Measurements from ENCODE around the gene TGM4. TPM values are rescaled to one million over a fixed set of nuclear protein-coding genes. Genes with fewer than 3 reads are reported as not detected.
A peak's percentile ranks its signal among the peaks of the same experiment; 100 is the strongest.

TGM4 gene
- total and polyA plus RNA-seq, 9 of the 15 experiments (the other 6 are each of a cell fraction or from before 2014, with no cell fraction given): not detected

DNA sequence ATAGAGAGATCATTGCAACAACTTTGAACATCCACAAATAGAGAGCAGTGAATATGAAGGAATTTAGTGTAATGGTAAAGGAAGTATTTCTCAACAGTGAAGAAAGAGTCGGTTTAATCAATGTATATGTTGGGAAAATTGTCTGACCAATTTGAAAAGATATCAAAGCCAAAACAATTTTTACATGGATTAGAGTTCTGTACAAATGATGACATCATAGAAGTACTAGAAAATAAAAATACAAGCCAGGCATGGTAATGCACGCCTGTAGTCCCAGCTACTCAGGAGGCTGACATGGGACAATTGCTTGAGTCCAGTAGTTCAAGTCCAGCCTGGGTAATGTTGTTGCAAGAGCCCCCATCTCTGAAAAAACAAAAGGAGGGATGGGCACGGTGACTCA is 38.7 kb upstream of the TGM4 start:
- intact Hi-C loops (cut with micrococcal nuclease): no loop called here
- H3K27me3 ChIP-seq (ENCODE audit: control insufficient read depth in 2 of 2, insufficient read depth in 2 of 2, low read length in 2 of 2): no peaks in the 10 kb centered on the region
- in situ Hi-C loops (cut with MboI): no loop called here
- WGBS (ENCODE audit: insufficient coverage, low coverage, missing lambda C conversion rate): 98% methylated on average over 3 of the region's 3 CpGs
- TF ChIP-seq, protein P1, sequence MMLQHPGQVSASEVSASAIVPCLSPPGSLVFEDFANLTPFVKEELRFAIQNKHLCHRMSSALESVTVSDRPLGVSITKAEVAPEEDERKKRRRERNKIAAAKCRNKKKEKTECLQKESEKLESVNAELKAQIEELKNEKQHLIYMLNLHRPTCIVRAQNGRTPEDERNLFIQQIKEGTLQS (IDR thresholded peaks at IDR 0.05): peak; percentile 23; the same call in 1 of the 2 replicates
- TF ChIP-seq, protein P1 (CRISPR knock-in tag; conservative IDR thresholded peaks at IDR 0.05): no peak
- no peak for TF ChIP-seq ETV1 (tag; conservative IDR thresholded peaks at IDR 0.05; ENCODE audit: low read depth)
- ChIA-PET CTCF (ENCODE audit: low intra/inter-chr PET ratio) (no interaction called here), POLR2A (interaction anchor here (0.6 kb wide), 1 partner anchor 369 kb away, joined by 3 read pairs; no protein-coding TSS in a partner anchor)
- peaks cover 80% of the 10 kb centered on the region for H3K36me3 ChIP-seq (ENCODE audit: control insufficient read depth, insufficient read depth, low read length)
- no peaks in the 10 kb centered on the region for H4K20me1 ChIP-seq (replicated peaks; ENCODE audit: control insufficient read depth, insufficient read depth, low read length)
- DNase-seq (ENCODE audit: extremely low read depth in 1 of 4, low spot score in 3 of 4) (no peak), ATAC-seq (no peak), FAIRE-seq (no peak)
- no peaks in the 10 kb centered on the region for H3K4me1 ChIP-seq (replicated peaks in 1 of 2; ENCODE audit: control insufficient read depth in 2 of 2, insufficient read depth in 2 of 2, low read length in 2 of 2)
- no peak overlapping the region for H3K9ac ChIP-seq (ENCODE audit: insufficient read depth in 1 of 2, low read depth in 2 of 2, low read length in 2 of 2)
- H3K79me2 ChIP-seq (ENCODE audit: control insufficient read depth, insufficient read depth, low read length): no peaks in the 10 kb centered on the region
- peaks cover 4% of the 10 kb centered on the region for H3K9me3 ChIP-seq (replicated peaks; ENCODE audit: control insufficient read depth, insufficient read depth, low read depth, low read length)
- no peak overlapping the region for H3K27ac ChIP-seq (ENCODE audit: extremely low read depth, low read depth, low read length)
- H3K9me1 ChIP-seq (ENCODE audit: control insufficient read depth, insufficient read depth, low read length): no peaks in the 10 kb centered on the region
- no TSS peak for BruUV-seq (replicated peaks)
- H3K4me2 ChIP-seq (ENCODE audit: insufficient read depth, low read length): no peak overlapping the region
- no peak overlapping the region for H3K4me3 ChIP-seq
- no peak overlapping the region for H2AFZ ChIP-seq (ENCODE audit: low read depth, low read length)

DNA sequence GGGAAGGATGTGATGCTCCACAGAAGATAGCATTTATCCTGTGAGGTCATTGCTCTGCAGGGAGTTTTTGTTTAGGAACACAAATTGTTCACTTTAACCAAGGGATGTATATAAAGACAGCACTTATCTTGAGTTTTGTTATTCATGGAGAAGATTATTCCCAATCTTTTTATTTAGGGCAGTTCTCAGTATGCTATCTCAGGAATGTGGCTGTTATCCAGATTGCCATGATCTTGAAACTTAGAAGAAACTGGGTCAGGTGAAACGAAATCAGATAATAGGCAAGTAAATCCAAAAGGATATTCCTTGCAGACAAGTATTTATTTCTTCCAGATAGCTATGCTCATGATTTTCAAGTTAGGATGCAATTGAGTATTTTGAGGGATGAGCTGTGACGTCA is 32.0 kb upstream of the TGM4 start:
- in situ Hi-C loops (cut with MboI): no loop called here
- POLR2A ChIA-PET: no interaction called here
- Histone ChIP-seq H3K27ac (ENCODE audit: extremely low read depth, low read depth, low read length) (no peak overlapping the region), H3K36me3 (ENCODE audit: control insufficient read depth, insufficient read depth, low read length) (peaks cover 86% of the 10 kb centered on the region), H3K9ac (ENCODE audit: insufficient read depth in 1 of 2, low read depth in 2 of 2, low read length in 2 of 2) (no peak overlapping the region), H3K9me3 (replicated peaks; ENCODE audit: control insufficient read depth, insufficient read depth, low read depth, low read length) (no peaks in the 10 kb centered on the region), H3K79me2 (ENCODE audit: control insufficient read depth, insufficient read depth, low read length) (no peaks in the 10 kb centered on the region), H3K4me2 (ENCODE audit: insufficient read depth, low read length) (no peak overlapping the region), H3K4me3 (no peak overlapping the region), H3K27me3 (ENCODE audit: control insufficient read depth in 2 of 2, insufficient read depth in 2 of 2, low read length in 2 of 2) (no peaks in the 10 kb centered on the region), H4K20me1 (replicated peaks; ENCODE audit: control insufficient read depth, insufficient read depth, low read length) (no peaks in the 10 kb centered on the region), H3K4me1 (replicated peaks in 1 of 2; ENCODE audit: control insufficient read depth in 2 of 2, insufficient read depth in 2 of 2, low read length in 2 of 2) (no peaks in the 10 kb centered on the region), H3K9me1 (ENCODE audit: control insufficient read depth, insufficient read depth, low read length) (no peaks in the 10 kb centered on the region), H2AFZ (ENCODE audit: low read depth, low read length) (no peak overlapping the region)
- FAIRE-seq (no peak), DNase-seq (ENCODE audit: extremely low read depth in 1 of 4, low spot score in 3 of 4) (no peak), ATAC-seq (no peak)
- 78% methylated on average over 2 of the region's 2 CpGs for WGBS (ENCODE audit: insufficient coverage, low coverage, missing lambda C conversion rate)
- no TSS peak for BruUV-seq (replicated peaks)
- CTCF ChIA-PET (ENCODE audit: low intra/inter-chr PET ratio): no interaction called here
- intact Hi-C loops (cut with micrococcal nuclease): no loop called here
- TF ChIP-seq ZNF41 (CRISPR knock-in tag; conservative IDR thresholded peaks at IDR 0.05) (no peak), NUFIP1 (IDR thresholded peaks at IDR 0.05; ENCODE audit: partially characterized antibody) (no peak), HNRNPH1 (optimal IDR thresholded peaks at IDR 0.05; ENCODE audit: low read depth, low read length) (no peak), KHSRP (IDR thresholded peaks at IDR 0.05) (no peak), SUPT5H (IDR thresholded peaks at IDR 0.05) (no peak), PYGO2 (tag; IDR thresholded peaks at IDR 0.05) (no peak), DNMT1 (IDR thresholded peaks at IDR 0.05) (no peak), LCOR (CRISPR knock-in tag; IDR thresholded peaks at IDR 0.05) (no peak), FOXA3 (CRISPR knock-in tag; conservative IDR thresholded peaks at IDR 0.05 in 1 of 2, IDR thresholded peaks at IDR 0.05 in 1 of 2) (no peak), KAT7 (CRISPR knock-in tag; IDR thresholded peaks at IDR 0.05; ENCODE audit: borderline replicate concordance) (no peak), ZFP36 (IDR thresholded peaks at IDR 0.05; ENCODE audit: low read depth, low read length, partially characterized antibody) (no peak), ZNF224 (CRISPR knock-in tag; IDR thresholded peaks at IDR 0.05) (no peak), BHLHE40 (IDR thresholded peaks at IDR 0.05; ENCODE audit: low read length) (no peak)
